Stimulated activated CD4-positive, alpha-beta T cell treated with anti-CD3 and anti-CD28 coated beads, Interleukin-2, amount 100 ng/mL, for 24 hours (primary cell): ENCODE data around the gene RPE.

Source experiments
- DNase-seq, 2 donors: peaks; one replicate each; pipeline ENCODE4 v3.0.0-alpha.2; 2020

RPE gene

DNA sequence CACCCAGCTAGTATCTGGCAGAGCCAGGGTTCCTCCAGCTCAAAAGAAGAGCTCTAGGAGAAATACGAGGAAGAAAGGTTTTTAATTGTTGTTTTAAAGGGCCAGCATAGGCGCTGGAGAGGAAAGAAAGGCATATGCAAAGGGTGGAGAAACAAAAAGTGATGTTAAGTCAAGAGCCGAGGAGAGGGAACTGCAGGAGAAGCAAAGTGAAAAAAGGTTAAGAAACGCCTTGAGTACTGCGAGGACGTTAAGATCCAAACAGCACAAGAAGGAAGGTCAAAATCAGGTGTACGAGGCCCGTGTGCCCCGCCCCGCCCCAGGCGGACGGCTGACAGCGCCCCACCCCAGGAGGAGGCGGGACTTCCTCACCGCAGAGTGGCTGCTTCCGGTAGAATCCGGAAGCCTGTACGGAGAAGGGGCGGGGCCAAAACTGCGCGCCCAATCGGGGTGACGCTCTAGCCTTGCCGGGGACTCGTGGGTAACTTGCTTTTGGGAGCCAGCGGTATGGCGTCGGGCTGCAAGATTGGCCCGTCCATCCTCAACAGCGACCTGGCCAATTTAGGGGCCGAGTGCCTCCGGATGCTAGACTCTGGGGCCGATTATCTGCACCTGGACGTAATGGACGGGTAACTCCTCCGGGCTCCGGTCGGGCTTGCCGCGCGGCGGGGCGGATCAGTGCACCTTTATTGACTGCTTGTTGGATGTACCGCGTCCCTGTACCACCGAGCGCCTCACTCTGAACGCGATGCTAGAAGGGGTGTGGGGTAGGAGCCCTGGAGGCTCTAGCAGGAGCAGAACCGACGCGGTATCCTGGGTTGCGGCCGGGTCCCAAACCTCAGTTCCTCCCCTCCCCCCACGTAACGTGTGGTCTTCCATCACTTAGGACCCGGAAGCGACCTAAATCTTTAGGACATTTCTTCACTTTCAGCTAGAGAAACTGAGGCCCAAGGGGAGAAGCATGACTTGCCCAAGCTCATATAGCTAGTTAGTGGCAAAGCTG lies at the start of gene RPE:
TSS of gene RPE (plus strand) at position 481 of the 1,000 bp plus-strand sequence. CDS start at position 505, 24 bp downstream.
- DNase-seq = peak; percentile 99

DNA sequence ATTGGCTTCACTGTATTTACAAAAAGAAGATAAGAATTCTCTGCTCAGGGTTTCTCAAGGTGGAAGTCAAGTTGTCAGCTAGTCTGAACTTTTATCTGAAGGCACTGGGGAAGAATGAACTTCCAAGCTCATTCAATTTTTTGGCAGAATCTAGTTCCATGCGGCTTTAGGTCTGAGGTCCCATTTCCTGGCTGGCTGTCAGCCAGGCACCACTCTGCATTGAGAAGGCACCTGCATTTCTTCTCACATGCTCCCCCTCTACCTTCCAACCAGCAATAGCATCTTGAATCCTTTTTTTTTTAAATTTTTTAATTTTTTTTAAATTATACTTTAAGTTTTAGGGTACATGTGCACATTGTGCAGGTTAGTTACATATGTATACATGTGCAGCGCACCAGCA lies 46.2 kb upstream of the RPE start:
- DNase-seq = no peak

DNA sequence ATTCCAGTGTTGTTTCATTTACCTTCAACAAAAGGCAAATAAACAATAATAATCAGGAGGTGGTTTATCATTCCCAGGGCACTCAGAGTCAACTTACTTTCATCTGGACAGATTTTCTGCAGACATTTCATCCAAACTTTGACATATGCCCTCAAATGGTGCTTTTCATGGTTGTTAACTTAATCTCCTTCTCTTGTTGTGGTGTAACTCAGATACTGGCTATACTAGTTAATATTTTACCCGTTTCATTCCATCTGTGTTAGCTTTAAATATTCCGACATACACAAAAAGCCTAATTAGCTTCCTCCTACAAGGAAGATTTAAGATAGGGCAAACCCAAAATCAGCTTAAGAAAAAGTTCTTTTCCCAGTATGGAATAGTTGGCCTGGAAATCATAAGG lies 44.4 kb upstream of the RPE start:
- DNase-seq = no peak

DNA sequence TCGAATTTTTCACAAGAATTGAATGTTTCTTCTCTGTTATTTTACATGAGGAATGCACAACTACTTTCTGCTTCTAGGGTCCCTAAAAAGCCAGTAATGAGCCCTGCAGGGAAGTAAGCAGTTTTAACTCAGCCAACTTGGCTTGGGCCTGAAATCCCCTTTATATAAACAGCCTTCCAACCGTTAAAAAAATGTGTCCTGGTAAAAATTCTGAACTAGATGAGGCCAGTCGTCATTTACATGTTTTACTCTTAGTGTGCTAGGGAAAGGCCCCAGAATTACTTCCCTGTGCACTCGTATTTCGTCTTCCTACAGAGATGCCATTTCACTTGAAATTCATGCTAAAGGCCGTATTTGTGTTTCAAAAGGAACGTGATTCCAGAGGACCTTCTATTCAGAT lies 42.4 kb upstream of the RPE start:
- no peak for DNase-seq

DNA sequence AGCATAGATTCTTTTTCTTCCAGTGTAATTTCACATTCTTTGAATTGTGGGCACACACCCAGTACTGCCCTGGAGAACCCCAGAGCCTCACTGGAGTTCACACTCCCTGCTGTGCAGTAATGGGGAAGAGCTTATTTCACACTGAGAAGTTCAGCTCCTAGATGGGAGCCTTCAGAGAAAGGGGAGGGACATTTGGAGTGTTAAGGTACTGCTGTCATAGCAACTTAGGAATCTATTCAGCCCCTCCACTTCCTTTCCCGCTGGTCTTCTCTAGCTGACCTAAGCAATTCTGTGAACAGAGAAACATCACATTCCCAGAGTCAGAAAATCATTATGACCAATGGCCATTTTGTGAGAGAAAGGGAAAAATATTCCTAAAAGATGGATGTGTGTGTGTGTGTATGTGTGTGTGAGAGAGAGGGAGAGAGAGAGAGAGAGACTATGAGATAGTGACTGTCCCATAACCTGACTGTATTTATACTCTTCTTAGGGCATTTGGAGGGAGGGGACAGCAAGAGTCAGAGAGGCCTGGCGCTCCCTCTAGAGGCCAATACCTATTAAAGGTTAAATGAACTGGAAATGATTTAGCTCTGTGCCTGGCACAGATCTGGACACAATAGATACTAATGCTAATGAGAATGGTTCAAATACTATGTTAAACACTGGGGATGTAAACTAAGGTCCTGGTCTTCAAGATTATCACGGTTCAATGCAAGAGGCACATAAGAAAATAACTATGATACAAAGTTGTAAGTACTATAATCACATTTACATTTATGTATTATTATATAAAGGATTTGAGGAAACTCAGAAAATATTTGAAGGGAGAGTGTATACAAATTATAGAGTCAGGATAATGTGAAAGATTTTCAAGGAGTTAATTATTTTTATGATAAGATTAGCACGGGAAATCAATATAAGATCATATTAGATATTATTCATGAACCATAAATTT lies 41.5 kb upstream of the RPE start:
- DNase-seq = peak; percentile 32 to 40

DNA sequence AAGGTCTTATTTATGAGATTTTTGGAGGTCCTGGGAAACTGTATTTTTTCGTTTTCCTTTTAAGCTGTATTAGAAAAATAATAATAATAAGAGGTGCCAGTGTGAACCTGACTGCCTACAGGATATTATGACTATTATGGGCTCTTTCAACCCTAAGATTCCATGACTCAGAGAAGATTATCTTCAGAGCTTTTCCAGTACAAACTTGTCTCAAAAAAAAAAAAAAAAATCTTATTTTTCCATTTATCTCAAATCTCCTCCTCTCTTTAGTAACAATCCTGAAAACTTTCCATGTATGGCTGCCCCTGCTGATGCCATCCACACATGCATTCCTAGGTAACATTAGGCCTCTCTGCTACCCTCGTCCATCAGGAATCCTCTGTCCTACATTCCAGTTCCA lies 36.7 kb upstream of the RPE start:
- no peak for DNase-seq

DNA sequence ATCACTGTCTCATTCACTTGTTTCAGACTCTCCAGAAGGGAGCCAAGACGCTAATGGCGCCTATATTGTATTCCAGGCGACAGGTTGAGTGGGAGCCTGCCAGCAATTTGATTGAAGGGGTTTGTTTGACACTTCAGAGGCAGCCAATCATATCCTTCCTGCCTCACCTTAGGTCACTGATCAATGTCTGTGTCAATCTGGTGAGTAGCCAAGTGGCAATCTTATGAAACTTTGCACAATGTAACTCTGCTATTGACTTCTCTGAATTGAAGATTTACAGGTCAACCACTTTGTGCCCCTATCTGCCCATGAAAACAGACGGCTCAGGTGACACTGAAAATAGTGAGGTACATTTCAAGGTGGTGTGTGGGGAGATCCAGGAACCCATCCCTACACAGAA lies 32.7 kb upstream of the RPE start:
- no peak for DNase-seq

DNA sequence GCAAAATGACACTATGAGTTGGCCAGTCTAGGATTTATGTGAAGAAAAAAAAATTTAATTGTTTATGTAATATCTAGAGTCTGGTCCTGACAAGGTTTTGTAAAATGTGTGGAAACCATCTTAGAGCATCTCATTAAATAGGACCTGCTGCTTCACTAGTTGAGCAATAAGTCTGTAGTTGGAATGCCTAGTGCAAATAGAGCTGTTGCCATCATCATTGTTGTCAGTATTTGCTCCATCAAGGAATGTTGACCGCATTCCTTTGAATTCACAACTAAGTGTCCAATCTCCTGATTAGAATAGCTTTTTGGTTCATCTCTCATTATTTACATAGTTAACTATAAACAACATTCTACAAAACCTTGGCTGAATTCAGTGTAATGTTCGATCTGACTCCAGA lies 32.2 kb upstream of the RPE start:
- no peak for DNase-seq

DNA sequence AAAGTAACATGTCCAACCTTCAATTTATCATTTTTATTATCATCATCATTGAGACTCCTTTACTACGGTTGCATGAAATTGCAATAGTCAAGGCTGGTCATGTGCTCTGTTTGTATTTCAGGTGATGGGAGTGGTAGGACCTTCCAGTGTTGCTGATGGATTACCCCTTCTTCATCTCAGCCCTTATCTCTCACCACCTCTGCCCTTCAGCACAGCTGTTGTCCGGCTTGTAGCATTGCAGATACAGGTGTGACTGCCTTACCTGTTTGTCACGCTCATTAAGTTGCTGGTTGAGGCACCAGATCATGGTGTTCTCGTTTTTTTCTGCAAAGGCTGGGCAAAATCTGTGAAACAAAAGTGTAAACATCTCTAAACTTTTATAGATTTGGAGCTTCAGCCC lies 31.7 kb upstream of the RPE start:
- DNase-seq = no peak

DNA sequence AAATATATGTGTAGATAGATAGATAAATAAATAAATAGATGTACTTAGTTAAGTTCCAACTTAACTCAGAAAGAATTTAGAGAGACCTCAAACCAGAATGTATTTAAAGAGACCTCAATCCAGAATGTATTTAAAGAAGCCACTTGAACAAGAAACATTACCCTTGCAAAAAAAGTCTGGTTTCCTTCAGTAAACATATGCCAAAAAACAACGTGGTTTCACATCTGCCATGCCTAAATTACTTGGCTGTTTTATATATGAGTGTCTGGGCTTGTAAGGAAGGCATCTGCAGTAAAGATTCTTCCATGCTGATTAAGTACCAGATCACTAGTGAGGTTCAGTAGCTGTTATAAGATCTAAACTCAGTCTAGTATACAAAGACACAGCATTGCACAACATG lies 29.1 kb upstream of the RPE start:
- no peak for DNase-seq

DNA sequence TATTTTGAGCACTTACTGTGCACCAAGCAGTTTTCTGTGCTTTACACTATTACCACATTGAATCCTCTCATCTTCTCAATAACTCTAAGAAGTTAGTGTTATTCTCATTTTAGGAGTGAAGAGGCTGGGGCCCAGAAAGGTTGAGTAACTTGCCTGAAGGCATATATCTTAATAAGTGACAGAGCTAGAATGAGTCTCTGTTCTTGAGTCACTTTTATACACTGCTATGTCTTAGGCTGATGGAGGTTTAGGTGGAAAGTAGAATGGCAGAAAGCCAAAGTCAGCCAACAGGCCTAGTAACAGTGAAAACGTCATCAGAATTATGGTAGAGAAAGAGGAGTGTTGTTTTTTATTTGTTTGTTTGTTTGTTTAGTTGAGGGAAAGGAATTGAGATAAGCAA lies 27.9 kb upstream of the RPE start:
- no peak for DNase-seq

DNA sequence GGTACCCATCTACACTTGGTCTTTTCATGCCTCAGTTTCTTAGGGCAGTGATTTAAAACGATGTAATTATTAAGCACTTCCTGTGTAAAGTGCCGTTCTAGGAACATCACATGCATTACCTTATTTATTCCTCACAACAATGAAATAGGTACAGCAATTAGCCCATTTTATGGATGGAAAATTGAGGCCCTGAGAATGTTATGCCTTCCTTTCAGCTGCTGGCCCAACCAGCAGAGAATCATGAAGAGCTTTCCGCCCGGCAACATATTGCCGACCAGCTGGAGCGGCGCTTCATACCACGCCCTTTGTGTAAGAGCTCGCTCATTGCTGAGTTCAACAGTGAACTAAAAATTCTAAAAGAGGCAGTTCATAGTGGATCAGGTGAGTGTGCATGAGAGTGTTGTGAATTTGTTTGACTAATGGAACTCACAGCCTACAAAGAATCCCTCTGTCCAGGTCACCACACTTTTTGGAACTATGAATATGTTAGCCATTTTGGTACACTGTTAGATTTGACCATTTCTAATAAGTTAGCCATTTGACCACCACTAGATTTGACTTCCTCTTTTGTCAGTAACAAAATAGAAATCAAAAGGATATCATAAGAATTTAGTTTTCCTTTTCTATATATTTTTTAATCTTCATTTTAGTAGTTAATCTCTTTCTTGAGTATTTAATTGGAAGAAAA lies 25.6 kb upstream of the RPE start:
- no peak for DNase-seq

DNA sequence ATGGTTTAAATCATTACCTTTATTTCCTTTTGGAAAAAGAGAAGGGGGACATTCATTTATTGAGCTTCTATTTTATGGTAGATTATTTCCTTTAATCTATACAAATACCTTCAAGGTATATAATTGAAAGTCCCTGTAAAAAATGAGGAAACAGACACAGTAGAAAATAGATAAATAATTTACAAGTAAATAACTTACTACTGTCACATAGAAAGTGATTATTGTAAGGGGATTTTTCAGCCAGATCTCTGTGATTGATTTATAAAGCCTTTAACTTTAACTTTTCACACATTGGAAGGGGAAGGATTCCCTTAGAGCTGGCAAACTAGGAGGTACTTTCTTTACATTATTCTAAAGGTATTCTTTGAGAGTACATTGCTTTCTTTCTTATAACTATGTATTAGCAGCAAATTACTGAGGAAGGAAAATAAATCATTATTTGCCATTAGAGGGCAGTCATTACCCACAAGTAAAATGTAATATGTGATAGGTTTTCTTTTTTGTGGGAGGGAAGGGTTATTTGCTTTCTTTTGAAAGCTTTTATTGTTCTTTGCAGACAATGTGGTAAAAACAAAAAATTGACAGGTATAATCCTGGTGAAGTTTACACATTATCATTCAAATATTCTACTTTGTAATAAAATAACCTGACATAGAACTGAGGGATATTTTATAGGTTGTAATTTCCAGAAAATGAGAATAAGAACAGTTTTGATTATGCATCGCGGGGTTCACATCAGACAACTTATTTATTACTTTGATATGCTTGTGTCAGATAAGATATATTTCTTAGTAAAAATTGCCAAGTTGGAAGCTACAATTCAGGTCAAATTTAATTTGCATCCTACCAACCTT lies 24.8 kb upstream of the RPE start:
- DNase-seq = no peak

DNA sequence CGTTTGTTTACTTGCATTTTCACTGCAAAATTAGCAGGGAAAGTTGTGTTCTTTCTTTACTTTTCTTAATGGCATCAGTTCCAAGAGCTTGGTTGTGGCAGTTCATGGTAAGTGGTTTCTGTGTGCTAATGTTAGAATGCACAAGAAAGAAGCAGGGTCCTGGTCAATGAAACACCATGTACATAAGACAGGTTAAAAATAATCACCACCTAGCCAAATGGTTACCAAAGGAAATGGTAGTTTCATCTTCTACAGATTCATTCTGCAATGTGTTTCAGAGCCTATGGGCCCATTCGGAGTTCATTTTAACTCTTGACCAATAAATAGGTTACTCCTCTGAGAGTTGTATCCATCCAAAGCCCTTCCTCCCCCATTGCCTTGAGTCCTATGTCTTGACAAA lies 18.1 kb upstream of the RPE start:
- DNase-seq = no peak

DNA sequence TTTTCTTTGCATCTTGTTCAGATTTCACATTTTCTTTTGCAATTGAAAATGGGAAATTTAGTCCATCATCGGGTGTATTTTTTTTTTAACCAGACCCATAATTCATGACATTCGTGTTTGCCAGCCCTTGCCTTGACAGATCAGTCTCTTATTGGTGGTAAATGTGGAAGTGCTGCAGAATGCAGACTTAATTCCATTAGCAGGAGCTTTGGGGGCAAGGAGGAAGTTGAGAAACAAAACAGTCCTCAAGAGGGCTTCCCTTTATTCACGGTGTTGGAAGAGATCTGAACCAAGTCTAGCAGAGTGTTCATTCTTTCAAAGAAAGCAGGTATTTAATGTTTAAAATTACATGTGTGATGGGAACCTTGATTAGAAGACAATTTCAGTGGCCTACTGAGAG lies 16.6 kb upstream of the RPE start:
- DNase-seq = no peak

DNA sequence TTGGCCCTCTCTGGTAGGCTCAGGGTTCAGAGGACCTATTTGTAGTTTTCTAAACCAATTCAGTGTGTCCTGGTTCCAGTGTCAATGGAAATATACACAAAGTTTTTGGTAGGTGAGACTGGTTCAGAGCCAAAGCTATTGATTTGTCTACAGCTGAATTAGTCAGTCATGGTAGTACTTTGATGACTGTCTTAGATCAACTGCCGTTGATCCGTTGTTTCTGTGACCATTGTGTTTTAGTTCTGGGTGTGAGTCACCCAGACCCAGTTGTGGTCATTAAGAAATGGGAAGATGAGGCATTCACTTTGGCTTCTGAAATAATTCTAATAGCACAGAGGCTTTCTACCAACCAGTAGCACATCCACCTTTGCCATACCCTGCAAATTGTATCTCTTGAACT lies 16.0 kb upstream of the RPE start:
- no peak for DNase-seq

DNA sequence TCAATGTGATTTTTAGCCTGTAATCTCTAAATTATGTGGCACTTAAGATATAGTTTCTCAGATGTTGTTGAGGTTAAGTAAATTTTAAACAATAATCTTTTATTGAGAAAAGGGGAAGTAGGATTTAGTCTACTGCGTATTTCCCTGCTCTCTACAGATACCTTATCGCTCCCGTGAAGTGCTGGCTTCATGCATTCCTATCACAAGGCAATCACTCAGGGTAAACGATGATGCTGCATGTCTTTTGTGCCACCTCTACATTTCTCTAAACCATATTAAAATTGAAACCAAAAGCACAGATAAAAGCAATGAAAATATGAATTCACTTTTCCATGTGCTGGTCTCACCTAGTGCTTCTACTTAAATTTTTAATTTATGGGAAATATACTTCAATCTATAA lies 14.4 kb upstream of the RPE start:
- DNase-seq = no peak

DNA sequence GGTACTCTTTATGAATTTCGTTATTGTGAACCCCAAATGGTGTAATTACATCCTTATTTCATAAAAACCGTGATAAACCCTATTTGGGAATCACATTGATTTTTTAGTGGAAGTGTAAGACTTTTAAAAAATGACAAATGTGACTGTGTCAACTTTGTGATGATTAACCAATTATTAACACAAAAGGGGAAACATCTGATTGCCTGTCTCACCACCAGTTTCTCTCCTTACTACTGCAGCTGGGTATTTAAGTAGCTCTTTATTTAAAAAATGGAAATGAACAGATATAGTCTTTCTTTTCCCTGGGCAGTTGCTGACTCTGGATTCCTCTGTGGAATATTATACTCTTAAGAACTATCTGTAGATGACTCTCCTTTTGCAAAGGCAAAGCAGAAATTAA lies 11.6 kb upstream of the RPE start:
- DNase-seq = no peak

DNA sequence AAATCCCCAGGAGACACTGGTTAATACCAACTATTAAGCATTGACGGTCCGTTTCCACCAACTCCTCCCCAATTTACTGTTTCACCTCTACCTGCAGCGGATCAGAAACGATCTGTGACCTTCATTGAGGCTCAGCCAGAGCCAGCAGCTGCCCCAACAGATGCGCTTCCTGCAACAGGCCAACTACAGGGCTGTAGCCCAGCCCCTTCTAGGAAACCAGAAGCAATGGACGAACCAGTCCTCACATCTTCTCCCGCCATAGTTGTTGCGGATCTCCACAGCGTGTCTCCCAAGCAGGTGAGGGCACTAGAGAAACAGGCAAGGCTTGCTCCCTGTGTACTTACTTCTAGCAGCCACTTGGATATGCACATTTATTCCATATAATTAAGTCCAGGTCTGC lies 8.5 kb upstream of the RPE start:
- no peak for DNase-seq

DNA sequence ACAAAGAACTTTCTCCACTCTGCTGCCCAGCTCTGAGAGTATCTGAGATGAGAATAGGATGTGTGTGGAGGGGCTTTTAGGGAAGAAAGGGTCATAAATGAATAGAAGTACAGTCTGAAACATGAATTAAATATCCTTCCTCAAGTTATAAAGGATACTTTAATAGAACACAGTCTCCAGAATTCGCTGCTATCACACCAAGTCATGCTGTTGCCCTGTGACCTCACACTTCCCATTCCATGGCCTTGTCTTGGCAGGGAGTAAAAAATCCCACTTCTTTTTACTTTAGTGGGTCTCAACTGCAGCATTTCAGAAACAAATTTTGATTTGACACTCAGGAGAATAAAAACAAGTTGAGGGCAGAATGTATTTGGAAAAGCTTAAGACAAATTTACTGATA lies 3.8 kb upstream of the RPE start:
- no peak for DNase-seq

DNA sequence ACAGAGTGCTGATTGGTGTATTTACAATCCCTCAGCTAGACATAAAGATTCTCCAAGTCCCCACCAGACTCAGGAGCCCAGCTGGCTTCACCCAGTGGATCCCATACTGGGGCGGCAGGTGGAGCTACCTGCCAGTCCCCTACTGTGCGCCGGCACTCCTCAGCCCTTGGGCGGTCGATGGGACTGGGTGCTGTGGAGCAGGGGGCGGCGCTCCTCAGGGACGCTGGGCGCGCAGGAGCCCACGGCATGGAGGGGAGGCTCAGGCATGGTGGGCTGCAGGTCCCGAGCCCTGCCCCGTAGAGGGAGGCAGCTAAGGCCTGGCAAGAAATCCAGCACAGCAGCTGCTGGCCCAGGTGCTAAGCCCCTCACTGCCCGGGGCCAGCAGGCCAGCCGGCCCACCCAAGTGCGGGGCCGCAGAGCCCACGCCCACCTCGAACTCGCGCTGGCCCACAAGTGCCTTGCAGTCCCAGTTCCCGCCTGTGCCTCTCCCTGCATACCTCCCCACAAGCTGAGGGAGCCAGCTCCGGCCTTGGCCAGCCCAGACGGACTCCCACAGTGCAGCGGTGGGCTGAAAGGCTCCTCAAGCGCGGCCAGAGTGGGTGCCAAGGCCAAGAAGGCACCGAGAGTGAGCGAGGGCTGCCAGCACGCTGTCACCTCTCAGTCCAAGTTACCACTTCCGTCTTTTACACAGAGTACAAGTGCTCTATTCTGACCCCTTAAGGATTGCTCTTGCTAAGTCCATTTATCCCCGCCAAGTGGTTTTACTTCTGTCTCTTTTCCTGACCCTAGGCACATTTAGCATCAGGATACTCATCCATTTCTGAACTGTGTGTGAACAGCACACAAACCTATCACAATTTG lies 1.7 kb upstream of the RPE start:
- DNase-seq = no peak
